ENCODE measurements around the gene SLC9A2. TPM values are rescaled to one million over a fixed set of nuclear protein-coding genes. Genes with fewer than 3 reads are reported as not detected.
A peak's percentile ranks its signal among the peaks of the same experiment; 100 is the strongest.

The SLC9A2 gene
- total RNA-seq, 1 experiment from 2014 or later, result 0.09 TPM

- Mint-ChIP-seq H3K9me3 (ENCODE audit: unreplicated experiment) (no peaks in the 10 kb centered on the region), H3K4me3 (ENCODE audit: unreplicated experiment) (no peak overlapping the region), H3K27ac (ENCODE audit: low read depth, unreplicated experiment) (no peak overlapping the region), H3K4me1 (ENCODE audit: insufficient read depth, unreplicated experiment) (peaks cover 8% of the 10 kb centered on the region), H3K36me3 (ENCODE audit: insufficient read depth, unreplicated experiment) (no peaks in the 10 kb centered on the region), H3K27me3 (ENCODE audit: insufficient read depth, unreplicated experiment) (no peaks in the 10 kb centered on the region)
- no TSS peak for BruUV-seq (replicated peaks)
- ChIA-PET CTCF (interaction anchor here (0.6 to 3.5 kb wide), 4 partner anchors 12 to 147 kb away, joined by 3 to 24 read pairs (median 4); no protein-coding TSS in a partner anchor), POLR2A (no interaction called here)
- DNase-seq (ENCODE audit: unreplicated experiment), result no peak
- intact Hi-C loops (cut with micrococcal nuclease), result no loop called here
- no peak for TF ChIP-seq CTCF (IDR thresholded peaks at IDR 0.05; ENCODE audit: unreplicated experiment)
Observed at GRCh38 chr2:102603904-102604303, 15.4 kb upstream of the SLC9A2 start.

GRCh38 chr2:102604769-102605168 is 14.6 kb upstream of the SLC9A2 start:
- Mint-ChIP-seq H3K36me3 (ENCODE audit: insufficient read depth, unreplicated experiment) (no peaks in the 10 kb centered on the region), H3K4me1 (ENCODE audit: insufficient read depth, unreplicated experiment) (peaks cover 8% of the 10 kb centered on the region), H3K4me3 (ENCODE audit: unreplicated experiment) (no peak overlapping the region), H3K27me3 (ENCODE audit: insufficient read depth, unreplicated experiment) (no peaks in the 10 kb centered on the region), H3K27ac (ENCODE audit: low read depth, unreplicated experiment) (no peak overlapping the region), H3K9me3 (ENCODE audit: unreplicated experiment) (no peaks in the 10 kb centered on the region)
- TF ChIP-seq CTCF (IDR thresholded peaks at IDR 0.05; ENCODE audit: unreplicated experiment), result no peak
- DNase-seq (ENCODE audit: unreplicated experiment), result no peak
- intact Hi-C loops (cut with micrococcal nuclease), result no loop called here
- no TSS peak for BruUV-seq (replicated peaks)
- POLR2A ChIA-PET, result interaction anchor here (1.1 kb wide), 1 partner anchor 8 kb away, joined by 4 read pairs; no protein-coding TSS in a partner anchor
- CTCF ChIA-PET, result interaction anchor here (1.5 to 3.5 kb wide), 4 partner anchors 11 to 132 kb away, joined by 3 to 24 read pairs (median 6); partner anchors contain the start of gene SLC9A4

- peak; percentile 90 for DNase-seq (ENCODE audit: unreplicated experiment)
- no peaks in the 10 kb centered on the region for H3K27me3 Mint-ChIP-seq (ENCODE audit: insufficient read depth, unreplicated experiment)
- H3K4me3 Mint-ChIP-seq (ENCODE audit: unreplicated experiment), result no peak overlapping the region
- H3K9me3 Mint-ChIP-seq (ENCODE audit: unreplicated experiment), result no peaks in the 10 kb centered on the region
- H3K36me3 Mint-ChIP-seq (ENCODE audit: insufficient read depth, unreplicated experiment), result no peaks in the 10 kb centered on the region
- ChIA-PET POLR2A (interaction anchor here (0.7 to 1.2 kb wide), 6 partner anchors 46 to 618 kb away, joined by 3 to 5 read pairs (median 4); no protein-coding TSS in a partner anchor), CTCF (interaction anchor here (0.6 to 3.5 kb wide), 6 partner anchors 9 to 133 kb away, joined by 3 to 24 read pairs (median 4); partner anchors contain the start of gene SLC9A4)
- peak overlapping the region; percentile 28 for H3K27ac Mint-ChIP-seq (ENCODE audit: low read depth, unreplicated experiment)
- no peak for TF ChIP-seq CTCF (IDR thresholded peaks at IDR 0.05; ENCODE audit: unreplicated experiment)
- no TSS peak for BruUV-seq (replicated peaks)
- intact Hi-C loops (cut with micrococcal nuclease), result no loop called here
- peaks cover 8% of the 10 kb centered on the region for H3K4me1 Mint-ChIP-seq (ENCODE audit: insufficient read depth, unreplicated experiment)
Observed at GRCh38 chr2:102606353-102606752, 13.0 kb upstream of the SLC9A2 start.

GRCh38 chr2:102615620-102616436 is 3.5 kb upstream of the SLC9A2 start:
- DNase-seq (ENCODE audit: unreplicated experiment), result peak; percentile 72
- Mint-ChIP-seq H3K36me3 (ENCODE audit: insufficient read depth, unreplicated experiment) (no peaks in the 10 kb centered on the region), H3K27me3 (ENCODE audit: insufficient read depth, unreplicated experiment) (peaks cover 46% of the 10 kb centered on the region), H3K27ac (ENCODE audit: low read depth, unreplicated experiment) (no peak overlapping the region), H3K4me1 (ENCODE audit: insufficient read depth, unreplicated experiment) (no peaks in the 10 kb centered on the region), H3K4me3 (ENCODE audit: unreplicated experiment) (no peak overlapping the region), H3K9me3 (ENCODE audit: unreplicated experiment) (no peaks in the 10 kb centered on the region)
- CTCF ChIA-PET, result interaction anchor here (0.5 to 10.3 kb wide), 51 partner anchors 9 to 1870 kb away, joined by 3 to 291 read pairs (median 5); partner anchors contain the start of gene SLC9A4
- POLR2A ChIA-PET, result interaction anchor here (1.2 kb wide), 1 partner anchor 143 kb away, joined by 9 read pairs; the partner anchor contains the start of gene SLC9A4
- peak; percentile 93 for TF ChIP-seq CTCF (IDR thresholded peaks at IDR 0.05; ENCODE audit: unreplicated experiment)
- intact Hi-C loops (cut with micrococcal nuclease), result loop anchor here (1.0 to 10.0 kb wide), 4 partner anchors 87 to 189 kb away; partner anchors contain the start of gene SLC9A4
- no TSS peak for BruUV-seq (replicated peaks)

All from MCF 10A (cell line).